Measurements from ENCODE around the gene FBXO42.
A peak's percentile ranks its signal among the peaks of the same experiment; 100 is the strongest.

FBXO42 gene

DNA sequence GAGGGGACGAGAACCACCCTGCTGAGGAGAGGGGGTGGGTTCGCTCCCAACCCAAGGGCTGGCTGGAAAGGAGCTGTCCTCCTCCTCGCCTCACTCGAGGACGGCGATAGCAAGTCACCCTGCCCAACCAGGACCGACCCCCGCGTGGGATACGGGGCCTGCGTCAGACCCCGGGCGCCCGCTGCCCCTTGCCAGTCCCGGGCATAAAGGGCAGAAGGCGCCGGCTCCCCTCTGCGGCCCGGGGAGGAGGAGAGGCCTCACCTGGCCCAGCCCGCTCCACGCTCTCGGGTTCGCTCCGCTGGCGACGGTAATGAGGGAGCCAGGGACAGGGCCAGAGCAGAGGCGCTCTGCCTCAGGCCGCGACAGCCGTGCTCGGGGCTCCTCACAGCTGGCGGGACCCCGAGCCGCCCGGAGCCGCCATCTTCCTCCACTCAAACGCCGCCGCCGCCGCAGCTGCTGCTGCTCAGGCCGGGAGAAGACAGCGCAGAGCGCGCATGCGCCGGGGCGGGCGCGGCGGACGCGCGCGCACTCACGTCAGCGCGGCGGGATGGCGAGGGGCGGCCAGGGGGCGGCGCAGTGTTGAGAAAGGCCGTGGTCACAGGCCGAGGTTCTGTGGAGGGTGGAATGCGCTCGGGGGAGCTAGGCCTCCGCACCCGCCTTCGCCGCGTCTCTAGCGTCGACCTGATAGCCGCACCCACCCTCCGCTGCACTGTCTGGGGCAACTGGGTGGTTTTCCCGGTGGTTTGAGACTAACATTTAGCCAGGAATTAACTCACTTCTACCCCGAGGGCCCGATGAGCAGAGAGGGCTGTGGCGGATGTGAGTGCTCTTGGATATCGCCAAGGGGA lies at the start of gene FBXO42:
Gene FBXO42 (minus strand): TSS at position 487 of the 848 bp plus-strand sequence. CDS start 37,062 bp downstream, outside the sequence.
- DNase-seq (ENCODE audit: low spot score): peak; percentile 93
- TF ChIP-seq, protein P1, sequence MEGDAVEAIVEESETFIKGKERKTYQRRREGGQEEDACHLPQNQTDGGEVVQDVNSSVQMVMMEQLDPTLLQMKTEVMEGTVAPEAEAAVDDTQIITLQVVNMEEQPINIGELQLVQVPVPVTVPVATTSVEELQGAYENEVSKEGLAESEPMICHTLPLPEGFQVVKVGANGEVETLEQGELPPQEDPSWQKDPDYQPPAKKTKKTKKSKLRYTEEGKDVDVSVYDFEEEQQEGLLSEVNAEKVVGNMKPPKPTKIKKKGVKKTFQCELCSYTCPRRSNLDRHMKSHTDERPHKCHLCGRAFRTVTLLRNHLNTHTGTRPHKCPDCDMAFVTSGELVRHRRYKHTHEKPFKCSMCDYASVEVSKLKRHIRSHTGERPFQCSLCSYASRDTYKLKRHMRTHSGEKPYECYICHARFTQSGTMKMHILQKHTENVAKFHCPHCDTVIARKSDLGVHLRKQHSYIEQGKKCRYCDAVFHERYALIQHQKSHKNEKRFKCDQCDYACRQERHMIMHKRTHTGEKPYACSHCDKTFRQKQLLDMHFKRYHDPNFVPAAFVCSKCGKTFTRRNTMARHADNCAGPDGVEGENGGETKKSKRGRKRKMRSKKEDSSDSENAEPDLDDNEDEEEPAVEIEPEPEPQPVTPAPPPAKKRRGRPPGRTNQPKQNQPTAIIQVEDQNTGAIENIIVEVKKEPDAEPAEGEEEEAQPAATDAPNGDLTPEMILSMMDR (IDR thresholded peaks at IDR 0.05; ENCODE audit: extremely low read depth, insufficient read depth, missing control alignments): peak; percentile 72
- in situ Hi-C loops (cut with MboI; ENCODE audit: low pct_unique_long_range_greater_than_20kb, low sequenced_read_pairs, unreplicated experiment): no loop called here

DNA sequence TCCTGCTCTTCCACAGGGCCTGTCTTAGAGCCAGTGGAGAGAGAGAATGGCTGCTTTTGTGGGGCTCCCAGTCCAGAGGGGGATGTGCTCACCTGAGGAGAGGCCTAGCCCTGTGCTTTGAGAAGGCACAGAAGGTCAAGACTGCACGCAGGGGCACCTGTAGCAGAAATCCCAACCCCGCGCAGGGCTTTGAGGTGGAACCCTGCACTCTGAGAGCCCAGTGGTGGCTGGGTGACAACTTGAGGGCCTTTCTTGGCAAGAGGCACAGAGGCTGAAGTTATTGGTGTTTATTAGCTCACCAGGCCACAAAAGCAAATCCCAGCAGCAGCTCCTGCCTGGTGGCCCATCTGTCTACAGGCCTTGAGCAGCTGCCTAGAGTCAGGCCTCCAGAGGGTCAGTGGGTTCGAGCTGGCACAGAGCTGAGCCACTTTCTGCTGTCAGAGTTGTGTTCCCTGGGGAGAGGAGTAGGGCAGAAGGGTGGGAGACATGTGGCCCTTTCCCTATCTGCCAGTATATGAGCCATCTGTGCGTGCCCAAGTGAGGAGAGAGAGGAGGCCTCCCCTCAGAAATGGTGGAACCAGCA lies 46.2 kb upstream of the FBXO42 start:
- TF ChIP-seq, protein P1 (IDR thresholded peaks at IDR 0.05; ENCODE audit: extremely low read depth, insufficient read depth, missing control alignments): no peak
- DNase-seq (ENCODE audit: low spot score): no peak
- in situ Hi-C loops (cut with MboI; ENCODE audit: low pct_unique_long_range_greater_than_20kb, low sequenced_read_pairs, unreplicated experiment): no loop called here

DNA sequence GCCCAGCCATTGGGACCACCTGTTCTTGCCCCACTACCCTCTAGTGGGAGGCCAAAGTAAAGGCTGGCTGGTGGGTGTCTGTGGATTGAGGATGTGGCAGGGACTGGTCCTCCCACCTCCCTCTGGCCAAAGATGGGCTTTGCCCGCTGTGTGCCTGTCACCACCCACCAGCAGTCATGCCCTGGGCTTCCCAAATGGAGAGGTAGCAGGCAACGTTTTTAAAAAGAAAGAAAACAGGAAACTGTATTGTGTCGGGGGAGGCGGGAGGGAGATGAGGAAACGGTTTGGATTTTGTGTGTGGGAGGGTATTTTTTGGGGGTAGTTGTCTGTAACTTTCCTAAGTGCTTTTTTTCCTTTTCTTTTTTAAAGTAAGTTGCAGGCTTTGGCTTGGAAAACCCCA lies 44.8 kb upstream of the FBXO42 start:
- TF ChIP-seq, protein P1 (IDR thresholded peaks at IDR 0.05; ENCODE audit: extremely low read depth, insufficient read depth, missing control alignments): no peak
- in situ Hi-C loops (cut with MboI; ENCODE audit: low pct_unique_long_range_greater_than_20kb, low sequenced_read_pairs, unreplicated experiment): no loop called here
- no peak for DNase-seq (ENCODE audit: low spot score)

DNA sequence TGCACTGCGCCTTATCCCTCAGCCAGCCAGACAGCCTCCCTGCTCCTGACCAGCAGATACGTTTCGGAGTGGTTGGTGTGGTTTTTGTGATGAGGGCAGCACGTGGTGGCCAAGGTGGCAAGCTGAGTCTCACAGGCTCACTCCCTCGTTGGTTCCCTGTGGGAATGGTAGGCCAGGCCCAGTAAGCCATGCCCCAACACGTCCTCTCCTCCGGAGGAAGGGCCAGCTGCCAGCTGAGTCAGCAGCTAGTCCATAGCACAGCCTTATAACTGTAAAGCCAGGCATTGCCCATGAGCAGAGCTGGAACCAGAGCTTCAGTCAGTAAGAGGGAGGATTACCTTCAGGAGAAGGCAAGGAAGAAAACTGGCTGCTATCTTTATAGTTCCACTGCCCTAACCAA lies 44.3 kb upstream of the FBXO42 start:
- TF ChIP-seq, protein P1 (IDR thresholded peaks at IDR 0.05; ENCODE audit: extremely low read depth, insufficient read depth, missing control alignments): no peak
- in situ Hi-C loops (cut with MboI; ENCODE audit: low pct_unique_long_range_greater_than_20kb, low sequenced_read_pairs, unreplicated experiment): no loop called here
- DNase-seq (ENCODE audit: low spot score): no peak

GRCh38 chr1:16394977-16395376 lies 42.7 kb upstream of the FBXO42 start:
- in situ Hi-C loops (cut with MboI; ENCODE audit: low pct_unique_long_range_greater_than_20kb, low sequenced_read_pairs, unreplicated experiment): no loop called here
- TF ChIP-seq, protein P1 (IDR thresholded peaks at IDR 0.05; ENCODE audit: extremely low read depth, insufficient read depth, missing control alignments): no peak
- DNase-seq (ENCODE audit: low spot score): no peak

- no peak for DNase-seq (ENCODE audit: low spot score)
- TF ChIP-seq, protein P1 (IDR thresholded peaks at IDR 0.05; ENCODE audit: extremely low read depth, insufficient read depth, missing control alignments): no peak
- in situ Hi-C loops (cut with MboI; ENCODE audit: low pct_unique_long_range_greater_than_20kb, low sequenced_read_pairs, unreplicated experiment): no loop called here
Measured at GRCh38 chr1:16393570-16394521, 41.6 kb upstream of the FBXO42 start.
